ENCODE results near the gene SETBP1.

The SETBP1 gene

DNA sequence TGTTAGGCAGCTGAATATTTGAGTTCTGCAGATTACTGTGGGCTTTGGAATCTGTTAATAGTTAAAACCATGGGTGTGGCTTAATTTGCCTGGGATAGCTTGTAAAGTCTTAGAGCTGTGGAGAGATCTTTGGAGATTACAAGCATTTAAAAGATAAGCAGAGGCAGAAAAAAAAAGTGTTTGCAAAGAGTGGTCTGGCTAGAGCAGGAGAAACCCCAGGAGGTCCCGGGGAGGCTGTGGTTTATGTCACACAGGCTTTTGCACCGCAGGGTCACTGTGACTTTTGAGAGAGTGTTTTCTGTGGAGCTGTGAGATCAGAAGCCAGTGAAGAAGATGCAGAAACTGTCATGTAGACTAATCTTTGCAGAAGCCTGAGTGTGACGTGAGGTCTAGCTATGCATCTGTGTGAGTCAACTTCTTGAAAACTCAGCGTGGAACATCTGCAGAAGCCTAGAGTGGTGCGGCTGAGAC lies 49.0 kb downstream of the SETBP1 start (continued):
- TF ChIP-seq ZNF341 (tag by site-specific recombination; IDR thresholded peaks at IDR 0.05; ENCODE audit: low read depth) (no peak), BCL11A (tag by site-specific recombination; IDR thresholded peaks at IDR 0.05; ENCODE audit: low read depth) (no peak), ZNF157 (tag by site-specific recombination; IDR thresholded peaks at IDR 0.05) (no peak), ZNF629 (tag by site-specific recombination; IDR thresholded peaks at IDR 0.05) (peak; percentile 51), GLIS1 (tag by site-specific recombination; IDR thresholded peaks at IDR 0.05) (peak; percentile 91), REST (tag by site-specific recombination; IDR thresholded peaks at IDR 0.05) (no peak), ZNF777 (tag by site-specific recombination; IDR thresholded peaks at IDR 0.05; ENCODE audit: borderline replicate concordance) (no peak), ZNF404 (tag by site-specific recombination; IDR thresholded peaks at IDR 0.05) (no peak), IKZF3 (tag by site-specific recombination; IDR thresholded peaks at IDR 0.05) (no peak), ZSCAN16 (tag by site-specific recombination; IDR thresholded peaks at IDR 0.05) (no peak), ZNF223 (tag by site-specific recombination; IDR thresholded peaks at IDR 0.05) (no peak), ZNF354C (tag by site-specific recombination; IDR thresholded peaks at IDR 0.05; ENCODE audit: borderline replicate concordance, low read depth) (no peak), ZBTB8A (tag by site-specific recombination; IDR thresholded peaks at IDR 0.05) (no peak), ZNF391 (tag by site-specific recombination; IDR thresholded peaks at IDR 0.05; ENCODE audit: borderline replicate concordance, low read depth) (no peak), ZNF366 (tag by site-specific recombination; conservative IDR thresholded peaks at IDR 0.05) (no peak), ZNF155 (tag by site-specific recombination; IDR thresholded peaks at IDR 0.05) (no peak), ZNF621 (tag by site-specific recombination; IDR thresholded peaks at IDR 0.05) (no peak), HIC1 (tag by site-specific recombination; IDR thresholded peaks at IDR 0.05) (peak; percentile 16; the same call in 1 of the 2 replicates), ZNF10 (tag by site-specific recombination; IDR thresholded peaks at IDR 0.05) (no peak), ZNF146 (tag by site-specific recombination; IDR thresholded peaks at IDR 0.05) (no peak), ZNF670 (tag by site-specific recombination; IDR thresholded peaks at IDR 0.05; ENCODE audit: low read depth) (no peak), ZNF311 (tag by site-specific recombination; IDR thresholded peaks at IDR 0.05; ENCODE audit: borderline replicate concordance) (no peak), GLIS2 (tag by site-specific recombination; IDR thresholded peaks at IDR 0.05) (no peak), SALL2 (tag by site-specific recombination; IDR thresholded peaks at IDR 0.05; ENCODE audit: borderline replicate concordance) (no peak), YY2 (tag by site-specific recombination; IDR thresholded peaks at IDR 0.05) (no peak), ZNF747 (tag by site-specific recombination; IDR thresholded peaks at IDR 0.05) (no peak), KLF1 (tag by site-specific recombination; IDR thresholded peaks at IDR 0.05) (0 out of 2 replicates have a peak, but pooled peaks have one; percentile 32), ZNF2 (tag by site-specific recombination; IDR thresholded peaks at IDR 0.05) (no peak), BCL11B (tag by site-specific recombination; IDR thresholded peaks at IDR 0.05; ENCODE audit: low read depth) (no peak), ZNF843 (tag by site-specific recombination; IDR thresholded peaks at IDR 0.05) (peak; percentile 52)
- TF ChIP-seq, protein P1, sequence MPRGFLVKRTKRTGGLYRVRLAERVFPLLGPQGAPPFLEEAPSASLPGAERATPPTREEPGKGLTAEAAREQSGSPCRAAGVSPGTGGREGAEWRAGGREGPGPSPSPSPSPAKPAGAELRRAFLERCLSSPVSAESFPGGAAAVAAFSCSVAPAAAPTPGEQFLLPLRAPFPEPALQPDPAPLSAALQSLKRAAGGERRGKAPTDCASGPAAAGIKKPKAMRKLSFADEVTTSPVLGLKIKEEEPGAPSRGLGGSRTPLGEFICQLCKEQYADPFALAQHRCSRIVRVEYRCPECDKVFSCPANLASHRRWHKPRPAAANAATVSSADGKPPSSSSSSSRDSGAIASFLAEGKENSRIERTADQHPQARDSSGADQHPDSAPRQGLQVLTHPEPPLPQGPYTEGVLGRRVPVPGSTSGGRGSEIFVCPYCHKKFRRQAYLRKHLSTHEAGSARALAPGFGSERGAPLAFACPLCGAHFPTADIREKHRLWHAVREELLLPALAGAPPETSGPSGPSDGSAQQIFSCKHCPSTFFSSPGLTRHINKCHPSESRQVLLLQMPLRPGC (tag by site-specific recombination; IDR thresholded peaks at IDR 0.05), result no peak
- TF ChIP-seq, protein P2, sequence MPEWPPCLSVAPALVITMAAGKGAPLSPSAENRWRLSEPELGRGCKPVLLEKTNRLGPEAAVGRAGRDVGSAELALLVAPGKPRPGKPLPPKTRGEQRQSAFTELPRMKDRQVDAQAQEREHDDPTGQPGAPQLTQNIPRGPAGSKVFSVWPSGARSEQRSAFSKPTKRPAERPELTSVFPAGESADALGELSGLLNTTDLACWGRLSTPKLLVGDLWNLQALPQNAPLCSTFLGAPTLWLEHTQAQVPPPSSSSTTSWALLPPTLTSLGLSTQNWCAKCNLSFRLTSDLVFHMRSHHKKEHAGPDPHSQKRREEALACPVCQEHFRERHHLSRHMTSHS (tag by site-specific recombination; IDR thresholded peaks at IDR 0.05), result no peak
- TF ChIP-seq, protein P3, sequence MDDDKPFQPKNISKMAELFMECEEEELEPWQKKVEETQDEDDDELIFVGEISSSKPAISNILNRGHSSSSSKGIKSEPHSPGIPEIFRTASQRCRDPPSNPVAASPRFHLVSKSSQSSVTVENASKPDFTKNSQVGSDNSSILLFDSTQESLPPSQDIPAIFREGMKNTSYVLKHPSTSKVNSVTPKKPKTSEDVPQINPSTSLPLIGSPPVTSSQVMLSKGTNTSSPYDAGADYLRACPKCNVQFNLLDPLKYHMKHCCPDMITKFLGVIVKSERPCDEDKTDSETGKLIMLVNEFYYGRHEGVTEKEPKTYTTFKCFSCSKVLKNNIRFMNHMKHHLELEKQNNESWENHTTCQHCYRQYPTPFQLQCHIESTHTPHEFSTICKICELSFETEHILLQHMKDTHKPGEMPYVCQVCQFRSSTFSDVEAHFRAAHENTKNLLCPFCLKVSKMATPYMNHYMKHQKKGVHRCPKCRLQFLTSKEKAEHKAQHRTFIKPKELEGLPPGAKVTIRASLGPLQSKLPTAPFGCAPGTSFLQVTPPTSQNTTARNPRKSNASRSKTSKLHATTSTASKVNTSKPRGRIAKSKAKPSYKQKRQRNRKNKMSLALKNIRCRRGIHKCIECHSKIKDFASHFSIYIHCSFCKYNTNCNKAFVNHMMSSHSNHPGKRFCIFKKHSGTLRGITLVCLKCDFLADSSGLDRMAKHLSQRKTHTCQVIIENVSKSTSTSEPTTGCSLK (tag by site-specific recombination; IDR thresholded peaks at IDR 0.05), result no peak
